Lower leg skin (tissue), 3 donors: Measurements from ENCODE around the gene WDR64.

Experiments used
- CTCF ChIP-seq, 3 donors: fragments of 450-650 bp; IDR thresholded peaks; one replicate each; pipeline ENCODE4 v1.5.1; 2016; ENCODE audit warnings: antibody characterized with exemption in 3 of 3, mild to moderate bottlenecking in 3 of 3, moderate library complexity in 2 of 3
- POLR2A ChIP-seq, 2 donors: fragments of 450-650 bp; IDR thresholded peaks; one replicate each; pipeline ENCODE4 v1.6.1; 2016 to 2017; ENCODE audit warnings: antibody characterized with exemption in 2 of 2, mild to moderate bottlenecking in 1 of 2, moderate library complexity in 1 of 2

- TF ChIP-seq CTCF (IDR thresholded peaks at IDR 0.05) (no peak), POLR2A (IDR thresholded peaks at IDR 0.05) (no peak)
Measured at GRCh38 chr1:241836941-241837340, 184.9 kb downstream of the WDR64 start.
